Activated CD4-positive, CD25-positive, alpha-beta regulatory T cell treated with anti-CD3 and anti-CD28 coated beads, Interleukin-2, amount 50 U/mL, for 72 hours (primary cell): ENCODE data around the gene MAGEB3.

Experiments
- DNase-seq: peaks from one replicate; pipeline ENCODE4 v3.0.0; 2021

The MAGEB3 gene

GRCh38 chrX:30282527-30282926, 52.1 kb downstream of the MAGEB3 start:
- DNase-seq, result no peak

- DNase-seq, result no peak
These were observed 53.2 kb downstream of the MAGEB3 start for GRCh38 chrX:30283456-30284200.
